ENCODE results near the gene B3GNT5.

GRCh38 chr3:183239046-183239445 lies 14.0 kb upstream of the B3GNT5 start:
- TF ChIP-seq POLR2AphosphoS5 (IDR thresholded peaks at IDR 0.05; ENCODE audit: low read depth, low read length) (no peak), CTCF (IDR thresholded peaks at IDR 0.05) (no peak), REST (IDR thresholded peaks at IDR 0.05; ENCODE audit: insufficient read depth in 1 of 2, low read depth in 2 of 2, low read length in 1 of 2) (no peak)

All from Panc1 (cell line).